OCI-LY1 (cell line): ENCODE results near the gene STRN4.

Source experiments
- EZH2 ChIP-seq: fragments of 200-600 bp; sonication (generic), shearing (Covaris generic); IDR thresholded peaks from 2 replicates; pipeline ENCODE4 v1.8.0; 2017; ENCODE audit warnings: borderline replicate concordance, mixed run types, mild to moderate bottlenecking, antibody characterized with exemption, low read length, moderate library complexity, mixed read lengths
- TF ChIP-seq, protein P1 (sequence below): fragments of 200-600 bp; sonication (generic), shearing (Covaris generic); IDR thresholded peaks from 2 replicates; pipeline ENCODE4 v1.5.1; 2017; ENCODE audit warnings: mild to moderate bottlenecking, antibody characterized with exemption, low read length, moderate library complexity, mixed read lengths

DNA sequence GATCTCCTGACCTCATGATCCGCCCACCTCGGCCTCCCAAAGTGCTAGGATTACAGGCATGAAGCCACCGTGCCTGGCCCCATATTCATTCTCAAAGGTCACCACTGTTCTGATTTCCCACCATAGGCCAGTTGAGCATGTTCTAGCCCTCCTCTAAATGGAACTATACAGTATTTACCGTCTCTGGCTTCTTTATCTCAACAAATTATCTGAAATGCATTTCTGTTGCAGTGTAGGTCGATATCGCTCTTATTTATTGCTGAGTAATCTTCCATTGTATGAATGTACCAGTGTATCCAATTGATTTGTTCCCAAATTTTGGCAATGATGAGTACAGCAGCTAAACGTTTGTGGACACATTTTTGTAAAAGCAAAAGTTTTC lies 26.8 kb upstream of the STRN4 start:
- TF ChIP-seq, protein P1, sequence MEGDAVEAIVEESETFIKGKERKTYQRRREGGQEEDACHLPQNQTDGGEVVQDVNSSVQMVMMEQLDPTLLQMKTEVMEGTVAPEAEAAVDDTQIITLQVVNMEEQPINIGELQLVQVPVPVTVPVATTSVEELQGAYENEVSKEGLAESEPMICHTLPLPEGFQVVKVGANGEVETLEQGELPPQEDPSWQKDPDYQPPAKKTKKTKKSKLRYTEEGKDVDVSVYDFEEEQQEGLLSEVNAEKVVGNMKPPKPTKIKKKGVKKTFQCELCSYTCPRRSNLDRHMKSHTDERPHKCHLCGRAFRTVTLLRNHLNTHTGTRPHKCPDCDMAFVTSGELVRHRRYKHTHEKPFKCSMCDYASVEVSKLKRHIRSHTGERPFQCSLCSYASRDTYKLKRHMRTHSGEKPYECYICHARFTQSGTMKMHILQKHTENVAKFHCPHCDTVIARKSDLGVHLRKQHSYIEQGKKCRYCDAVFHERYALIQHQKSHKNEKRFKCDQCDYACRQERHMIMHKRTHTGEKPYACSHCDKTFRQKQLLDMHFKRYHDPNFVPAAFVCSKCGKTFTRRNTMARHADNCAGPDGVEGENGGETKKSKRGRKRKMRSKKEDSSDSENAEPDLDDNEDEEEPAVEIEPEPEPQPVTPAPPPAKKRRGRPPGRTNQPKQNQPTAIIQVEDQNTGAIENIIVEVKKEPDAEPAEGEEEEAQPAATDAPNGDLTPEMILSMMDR = no peak
- TF ChIP-seq EZH2 = no peak
